GM18520 (cell line): ENCODE results near the gene EVI5.
"Not testable (repeated sequence)": the region's sequence is repeated elsewhere in the genome, so short reads cannot be mapped to it uniquely, and the experiment has no call there.

Experiments
- ATAC-seq: cut with Tn5 transposase; IDR thresholded peaks from one replicate; pipeline ENCODE4 v1.9.1; 2021; ENCODE audit not compliant: unreplicated experiment

Gene EVI5

GRCh38 chr1:92583821-92584760, 200.8 kb downstream of the EVI5 start:
- ATAC-seq, result peak; percentile 85

- ATAC-seq, result no peak
Measured at GRCh38 chr1:92577261-92577895, 207.5 kb downstream of the EVI5 start.

- ATAC-seq, result no peak
Measured at GRCh38 chr1:92575123-92575522, 209.8 kb downstream of the EVI5 start.

GRCh38 chr1:92572520-92572919, 212.4 kb downstream of the EVI5 start:
- no peak for ATAC-seq

- ATAC-seq, result no peak
Measured at GRCh38 chr1:92571578-92571977, 213.3 kb downstream of the EVI5 start.

- no peak for ATAC-seq
Measured at GRCh38 chr1:92567211-92567868, 217.6 kb downstream of the EVI5 start.

GRCh38 chr1:92563457-92564216, 221.3 kb downstream of the EVI5 start:
- peak; percentile 99 for ATAC-seq

GRCh38 chr1:92556350-92556749, 228.6 kb downstream of the EVI5 start:
- ATAC-seq, result no peak

- ATAC-seq, result no peak
Measured at GRCh38 chr1:92554216-92554615, 230.7 kb downstream of the EVI5 start.

GRCh38 chr1:92551916-92552315, 233.0 kb downstream of the EVI5 start:
- no peak for ATAC-seq

- no peak for ATAC-seq
Measured at GRCh38 chr1:92544756-92545165, 240.1 kb downstream of the EVI5 start.

- ATAC-seq, result no peak
Measured at GRCh38 chr1:92543131-92544055, 241.5 kb downstream of the EVI5 start.

- ATAC-seq, result peak; percentile 43
Measured at GRCh38 chr1:92538413-92539061, 246.4 kb downstream of the EVI5 start.

- ATAC-seq, result peak; percentile 67
Measured at GRCh38 chr1:92538048-92538412, 246.9 kb downstream of the EVI5 start.

GRCh38 chr1:92536980-92537884, 247.7 kb downstream of the EVI5 start:
- ATAC-seq, result peak; percentile 47

GRCh38 chr1:92536211-92536979, 248.5 kb downstream of the EVI5 start:
- ATAC-seq, result no peak

- not testable (repeated sequence) for ATAC-seq
Measured at GRCh38 chr1:92532371-92532770, 252.5 kb downstream of the EVI5 start.

- ATAC-seq, result not testable (repeated sequence)
Measured at GRCh38 chr1:92531939-92532338, 253.0 kb downstream of the EVI5 start.
